Suprapubic skin (tissue), 4 donors: ENCODE data around the gene COG8. TPM values are rescaled to one million over a fixed set of nuclear protein-coding genes. Genes with fewer than 3 reads are reported as not detected.

ENCODE experiments used
- DNase-seq, 2 donors: peaks; one replicate each; pipeline ENCODE4 v3.0.0-alpha.2; 2019; ENCODE audit warnings: low spot score in 2 of 2
- H3K27ac ChIP-seq: fragments of 200-600 bp; sonication (generic); one replicate; pipeline ENCODE4 v1.5.1; 2019
- H3K27me3 ChIP-seq: fragments of 200-600 bp; sonication (generic); one replicate; pipeline ENCODE4 v1.5.1; 2019
- H3K36me3 ChIP-seq: fragments of 200-600 bp; sonication (generic); one replicate; pipeline ENCODE4 v1.5.1; 2019
- H3K4me1 ChIP-seq: fragments of 200-600 bp; sonication (generic); one replicate; pipeline ENCODE4 v1.5.1; 2019
- H3K4me3 ChIP-seq: fragments of 200-600 bp; sonication (generic); one replicate; pipeline ENCODE4 v1.5.1; 2019; ENCODE audit warnings: mild to moderate bottlenecking
- H3K9me3 ChIP-seq: fragments of 200-600 bp; sonication (generic); one replicate; pipeline ENCODE4 v1.5.1; 2019
- CTCF ChIP-seq, 2 donors: fragments of 200-600 bp in 1 of 2; fragments of 450-650 bp in 1 of 2; sonication (generic) in 1 of 2; IDR thresholded peaks; one replicate each; pipeline ENCODE4 v1.5.1; 2016 to 2019; ENCODE audit warnings: antibody characterized with exemption in 2 of 2, mild to moderate bottlenecking in 1 of 2, moderate library complexity in 1 of 2
- EP300 ChIP-seq: sonication (generic); formaldehyde crosslinking; IDR thresholded peaks from one replicate; pipeline ENCODE4 v1.6.1; 2017; ENCODE audit warnings: antibody characterized with exemption
- POLR2A ChIP-seq, 2 donors: fragments of 450-650 bp; IDR thresholded peaks; one replicate each; pipeline ENCODE4 v1.6.1; 2017; ENCODE audit warnings: antibody characterized with exemption in 2 of 2, mild to moderate bottlenecking in 2 of 2, moderate library complexity in 2 of 2
- POLR2AphosphoS5 ChIP-seq, 3 donors: sonication (generic); formaldehyde crosslinking; IDR thresholded peaks; one replicate each; pipeline ENCODE4 v1.6.1; 2017; ENCODE audit warnings: antibody characterized with exemption in 3 of 3
- WGBS: methylation state at CpG from one replicate; pipeline ENCODE4 v1.1.5; 2018; 5-methylcytosine and 5-hydroxymethylcytosine counted together
- total RNA-seq, 4 donors: library from RNA; depleted of rRNA; stranded (reverse); fragments of >200 nt; gene quantifications; one replicate each; pipeline ENCODE4 v1.1.0, GENCODE V29; 2016

Gene COG8
- total RNA-seq, 4 donors from 2014 or later = 45.3 to 70.4 (median 57.0) TPM

- no peak for DNase-seq
- peaks cover 20% of the 10 kb centered on the region for H3K4me1 ChIP-seq
- H3K4me3 ChIP-seq = no peak overlapping the region
- H3K27me3 ChIP-seq = no peaks in the 10 kb centered on the region
- peaks cover 16% of the 10 kb centered on the region for H3K36me3 ChIP-seq
- TF ChIP-seq CTCF (IDR thresholded peaks at IDR 0.05) = no peak
- TF ChIP-seq EP300 = no peak
- TF ChIP-seq POLR2A (IDR thresholded peaks at IDR 0.05) = no peak
- no peak for TF ChIP-seq POLR2AphosphoS5 (IDR thresholded peaks at IDR 0.05)
- WGBS = 87% methylated on average over 2 of the region's 2 CpGs
- no peak overlapping the region for H3K27ac ChIP-seq
- no peaks in the 10 kb centered on the region for H3K9me3 ChIP-seq
Measured at GRCh38 chr16:69307856-69308255, 31.5 kb downstream of the COG8 start.

DNA sequence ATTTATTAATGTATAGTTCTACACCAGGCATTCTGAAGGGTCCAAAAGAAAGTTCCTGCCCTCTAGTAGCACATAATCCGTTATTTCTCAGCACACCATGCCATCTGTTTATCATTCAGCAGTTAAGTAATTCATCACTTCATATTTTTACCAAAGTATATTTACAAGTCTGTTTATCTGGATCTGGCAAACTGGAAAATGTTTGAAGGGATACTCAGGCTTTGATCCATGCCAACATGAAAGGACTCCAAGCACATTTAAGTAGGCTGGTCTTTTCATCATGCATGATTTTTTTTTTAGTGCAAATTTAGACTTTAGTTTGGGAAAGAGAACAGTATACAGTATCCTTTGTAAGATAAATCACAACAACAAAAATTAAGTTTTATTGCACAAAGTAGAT lies 32.3 kb downstream of the COG8 start:
- no peaks in the 10 kb centered on the region for H3K27me3 ChIP-seq
- no peak overlapping the region for H3K27ac ChIP-seq
- DNase-seq = no peak
- WGBS = 67% methylated on average over 1 of the region's 1 CpG
- H3K4me1 ChIP-seq = peaks cover 12% of the 10 kb centered on the region
- H3K9me3 ChIP-seq = no peaks in the 10 kb centered on the region
- H3K4me3 ChIP-seq = no peak overlapping the region
- no peak for TF ChIP-seq EP300
- TF ChIP-seq POLR2AphosphoS5 (IDR thresholded peaks at IDR 0.05) = no peak
- TF ChIP-seq POLR2A (IDR thresholded peaks at IDR 0.05) = no peak
- TF ChIP-seq CTCF (IDR thresholded peaks at IDR 0.05) = no peak
- peaks cover 16% of the 10 kb centered on the region for H3K36me3 ChIP-seq

GRCh38 chr16:69306031-69306430 lies 33.3 kb downstream of the COG8 start:
- 64% methylated on average over 1 of the region's 1 CpG for WGBS
- DNase-seq = no peak
- Histone ChIP-seq H3K9me3 (no peaks in the 10 kb centered on the region), H3K27me3 (no peaks in the 10 kb centered on the region), H3K36me3 (peaks cover 23% of the 10 kb centered on the region), H3K4me1 (peaks cover 9% of the 10 kb centered on the region), H3K4me3 (no peak overlapping the region), H3K27ac (no peak overlapping the region)
- TF ChIP-seq EP300 (no peak), POLR2A (IDR thresholded peaks at IDR 0.05) (no peak), CTCF (IDR thresholded peaks at IDR 0.05) (no peak), POLR2AphosphoS5 (IDR thresholded peaks at IDR 0.05) (no peak)

DNA sequence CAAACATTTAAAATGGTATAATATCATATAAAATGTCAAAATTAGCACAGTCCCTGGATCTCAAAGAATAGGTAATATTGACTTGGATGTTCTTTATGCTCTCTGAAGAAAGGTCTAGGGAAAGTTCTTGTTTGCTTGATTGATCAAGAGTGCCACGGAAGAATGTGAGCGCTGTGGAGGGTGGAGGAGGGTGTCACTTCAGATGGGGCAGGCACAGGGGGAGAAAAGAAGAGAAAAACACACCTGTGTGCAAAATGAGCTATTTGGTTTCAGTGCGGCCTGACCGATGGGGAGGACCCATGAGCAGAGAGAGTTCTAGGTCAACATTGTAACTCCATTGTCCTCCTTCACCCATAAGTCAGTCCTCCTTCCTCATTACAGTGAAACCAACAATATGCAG lies 37.1 kb downstream of the COG8 start:
- TF ChIP-seq POLR2AphosphoS5 (IDR thresholded peaks at IDR 0.05) (no peak), POLR2A (IDR thresholded peaks at IDR 0.05) (no peak), CTCF (IDR thresholded peaks at IDR 0.05) (no peak), EP300 (no peak)
- Histone ChIP-seq H3K27ac (no peak overlapping the region), H3K4me1 (peaks cover 5% of the 10 kb centered on the region), H3K9me3 (no peaks in the 10 kb centered on the region), H3K27me3 (no peaks in the 10 kb centered on the region), H3K4me3 (no peak overlapping the region), H3K36me3 (peaks cover 43% of the 10 kb centered on the region)
- WGBS = 96% methylated on average over 4 of the region's 4 CpGs
- no peak for DNase-seq

- TF ChIP-seq POLR2A (IDR thresholded peaks at IDR 0.05) (no peak), CTCF (IDR thresholded peaks at IDR 0.05) (no peak), EP300 (no peak), POLR2AphosphoS5 (IDR thresholded peaks at IDR 0.05) (no peak)
- DNase-seq = no peak
- Histone ChIP-seq H3K27ac (no peak overlapping the region), H3K36me3 (peaks cover 43% of the 10 kb centered on the region), H3K4me1 (peaks cover 5% of the 10 kb centered on the region), H3K9me3 (no peaks in the 10 kb centered on the region), H3K4me3 (no peak overlapping the region), H3K27me3 (no peaks in the 10 kb centered on the region)
- 81% methylated on average over 4 of the region's 4 CpGs for WGBS
Measured at GRCh38 chr16:69301861-69302260, 37.5 kb downstream of the COG8 start.
